MG63 (cell line): ENCODE measurements around the gene SAA4. TPM values are rescaled to one million over a fixed set of nuclear protein-coding genes. Genes with fewer than 3 reads are reported as not detected.
"Not testable (repeated sequence)": the region's sequence is repeated elsewhere in the genome, so short reads cannot be mapped to it uniquely, and the experiment has no call there.

Source experiments
- DNase-seq: peaks from one replicate; pipeline ENCODE4 v3.0.0-alpha.2; 2020
- H3K27me3 ChIP-seq: fragments of 250-450 bp; sonication (Bioruptor Pico); 2 replicates; pipeline ENCODE4 v1.5.1; 2020; ENCODE audit warnings: mild to moderate bottlenecking, moderate library complexity
- H3K36me3 ChIP-seq: fragments of 250-450 bp; sonication (Bioruptor Pico); 2 replicates; pipeline ENCODE4 v1.5.1; 2020; ENCODE audit warnings: mild to moderate bottlenecking, moderate library complexity
- H3K4me3 ChIP-seq: fragments of 250-450 bp; sonication (Bioruptor Pico); 2 replicates; pipeline ENCODE4 v1.5.1; 2020; ENCODE audit warnings: mild to moderate bottlenecking, moderate library complexity
- H3K9me3 ChIP-seq: fragments of 250-450 bp; sonication (Bioruptor Pico); 2 replicates; pipeline ENCODE4 v1.5.1; 2020; ENCODE audit warnings: mild to moderate bottlenecking, moderate library complexity
- total RNA-seq: library from RNA; depleted of rRNA; stranded (reverse); fragments of >200 nt; shearing (Covaris generic); gene quantifications from 2 replicates; pipeline ENCODE4 v1.2.3, GENCODE V29; 2014; ENCODE audit warnings: low replicate concordance; rRNA removed

SAA4 gene
- total RNA-seq, result not detected in 2 replicates

DNA sequence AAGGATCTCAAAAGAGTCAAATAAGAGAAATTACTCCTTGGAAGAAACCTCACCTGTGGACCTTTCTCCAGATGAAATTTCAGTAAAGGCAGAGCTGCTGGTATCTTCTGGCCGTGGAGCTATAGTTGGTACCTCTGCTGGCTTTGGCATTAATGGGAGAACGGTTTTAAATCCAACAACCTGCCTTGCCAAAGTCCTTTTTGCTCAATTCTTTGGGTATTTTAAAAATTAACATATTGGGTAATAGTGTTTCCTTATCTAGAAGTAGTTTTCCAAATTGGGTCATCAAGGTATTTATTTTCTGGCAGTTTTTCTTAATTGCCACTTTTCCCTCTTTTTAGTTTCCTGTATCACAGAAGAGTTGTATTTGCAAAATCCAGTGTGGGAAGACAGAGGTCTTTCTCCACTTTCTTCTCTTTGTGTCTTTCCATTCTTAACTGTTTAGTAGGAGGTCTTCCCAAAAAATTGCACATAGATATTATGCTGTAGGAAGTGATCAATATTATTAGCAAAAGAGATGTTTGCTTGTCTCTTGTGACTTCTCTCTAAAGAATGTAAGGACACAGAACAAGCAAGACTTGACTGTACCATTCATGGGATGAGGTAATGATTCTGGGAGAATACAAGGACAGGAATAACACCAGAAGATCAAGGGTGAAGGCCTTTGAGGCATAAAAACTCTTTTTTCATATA lies at the start of gene SAA4:
SAA4 (minus strand) TSS at position 139 of the 693 bp plus-strand sequence. CDS start 876 bp downstream, outside the sequence.
- DNase-seq, result no peak
- no peaks in the 10 kb centered on the region for H3K9me3 ChIP-seq
- H3K27me3 ChIP-seq, result peaks cover 3% of the 10 kb centered on the region; the same call in 1 of the 2 replicates
- H3K36me3 ChIP-seq, result no peaks in the 10 kb centered on the region
- H3K4me3 ChIP-seq, result no peak within 1 kb of the TSS

GRCh38 chr11:18285841-18286240 lies 49.2 kb upstream of the SAA4 start:
- Histone ChIP-seq H3K4me3 (no peak overlapping the region), H3K27me3 (no peaks in the 10 kb centered on the region), H3K36me3 (peaks cover 5% of the 10 kb centered on the region), H3K9me3 (no peaks in the 10 kb centered on the region)
- DNase-seq, result no peak

DNA sequence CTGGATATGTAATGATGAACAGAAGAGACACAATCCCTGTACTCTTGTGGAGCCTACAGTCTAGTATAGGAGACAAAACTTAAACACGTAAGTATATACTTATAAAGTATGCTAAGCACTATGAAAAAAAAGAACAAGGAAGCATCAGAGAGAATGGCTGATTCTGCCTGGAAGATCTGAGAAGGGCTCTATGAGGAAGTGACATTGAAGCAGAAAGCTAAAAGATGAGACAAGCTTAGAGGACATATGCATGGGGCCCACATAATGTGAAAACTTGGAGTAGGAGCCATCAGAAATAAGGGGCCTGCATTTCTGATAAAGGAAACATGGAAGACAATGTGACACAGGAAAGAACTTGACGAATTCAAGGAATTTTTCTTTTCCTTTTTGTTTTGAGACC lies 46.0 kb upstream of the SAA4 start:
- H3K9me3 ChIP-seq, result no peaks in the 10 kb centered on the region
- no peak overlapping the region for H3K4me3 ChIP-seq
- peaks cover 5% of the 10 kb centered on the region for H3K36me3 ChIP-seq
- H3K27me3 ChIP-seq, result no peaks in the 10 kb centered on the region
- no peak for DNase-seq

GRCh38 chr11:18280438-18281045 lies 43.9 kb upstream of the SAA4 start:
- no peaks in the 10 kb centered on the region for H3K27me3 ChIP-seq
- H3K9me3 ChIP-seq, result no peaks in the 10 kb centered on the region
- no peak for DNase-seq
- no peaks in the 10 kb centered on the region; the same call in none of the 2 replicates for H3K36me3 ChIP-seq
- H3K4me3 ChIP-seq, result no peak overlapping the region

GRCh38 chr11:18277565-18278271 lies 41.1 kb upstream of the SAA4 start:
- no peak for DNase-seq
- Histone ChIP-seq H3K36me3 (no peaks in the 10 kb centered on the region; the same call in none of the 2 replicates), H3K27me3 (no peaks in the 10 kb centered on the region), H3K9me3 (no peaks in the 10 kb centered on the region), H3K4me3 (no peak overlapping the region)

GRCh38 chr11:18271206-18271605 lies 34.6 kb upstream of the SAA4 start:
- no peak overlapping the region for H3K4me3 ChIP-seq
- no peaks in the 10 kb centered on the region for H3K27me3 ChIP-seq
- no peaks in the 10 kb centered on the region; the same call in 1 of the 2 replicates for H3K36me3 ChIP-seq
- H3K9me3 ChIP-seq, result no peaks in the 10 kb centered on the region
- no peak for DNase-seq

DNA sequence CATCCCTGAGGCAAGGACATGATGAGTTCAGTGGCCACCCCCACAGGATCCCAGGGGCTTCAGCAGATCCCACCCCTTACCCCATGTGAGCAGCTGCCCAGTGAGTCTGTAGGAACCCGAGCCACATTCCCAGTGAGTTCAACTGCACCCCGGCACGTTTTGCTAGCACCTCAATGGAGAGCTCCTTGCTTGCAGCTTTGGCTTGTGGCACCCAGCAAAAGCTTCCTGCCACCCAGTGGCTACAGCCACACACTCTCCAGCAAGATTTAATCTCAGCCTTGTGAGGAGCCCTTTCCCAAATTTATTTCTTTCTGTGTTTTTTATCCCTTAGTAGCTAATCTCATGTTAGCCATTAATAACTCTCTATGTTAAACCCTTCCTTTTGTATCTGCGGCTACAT lies 33.5 kb upstream of the SAA4 start:
- DNase-seq, result no peak
- Histone ChIP-seq H3K4me3 (no peak overlapping the region), H3K27me3 (no peaks in the 10 kb centered on the region), H3K36me3 (no peaks in the 10 kb centered on the region; the same call in 1 of the 2 replicates), H3K9me3 (no peaks in the 10 kb centered on the region)

DNA sequence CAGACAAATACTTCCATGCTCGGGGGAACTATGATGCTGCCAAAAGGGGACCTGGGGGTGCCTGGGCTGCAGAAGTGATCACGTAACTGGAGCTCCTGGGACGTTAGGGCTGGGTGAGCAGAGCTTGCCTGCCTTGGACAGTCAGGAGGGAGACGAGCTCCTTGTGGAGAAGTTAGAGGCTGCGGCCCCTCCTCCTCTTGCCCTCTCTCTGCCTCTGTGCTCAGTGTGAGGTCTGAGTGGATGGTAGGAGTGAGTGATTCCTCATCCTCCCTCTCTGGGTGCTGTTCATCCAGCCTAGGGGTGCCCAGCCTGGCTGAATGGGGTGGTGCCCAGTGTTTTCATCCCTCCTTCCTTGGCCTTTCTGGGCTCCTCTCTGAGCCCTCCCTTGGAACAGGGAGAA lies 32.6 kb upstream of the SAA4 start:
- not testable (repeated sequence) for H3K36me3 ChIP-seq, H3K27me3 ChIP-seq, H3K4me3 ChIP-seq, H3K9me3 ChIP-seq, DNase-seq

DNA sequence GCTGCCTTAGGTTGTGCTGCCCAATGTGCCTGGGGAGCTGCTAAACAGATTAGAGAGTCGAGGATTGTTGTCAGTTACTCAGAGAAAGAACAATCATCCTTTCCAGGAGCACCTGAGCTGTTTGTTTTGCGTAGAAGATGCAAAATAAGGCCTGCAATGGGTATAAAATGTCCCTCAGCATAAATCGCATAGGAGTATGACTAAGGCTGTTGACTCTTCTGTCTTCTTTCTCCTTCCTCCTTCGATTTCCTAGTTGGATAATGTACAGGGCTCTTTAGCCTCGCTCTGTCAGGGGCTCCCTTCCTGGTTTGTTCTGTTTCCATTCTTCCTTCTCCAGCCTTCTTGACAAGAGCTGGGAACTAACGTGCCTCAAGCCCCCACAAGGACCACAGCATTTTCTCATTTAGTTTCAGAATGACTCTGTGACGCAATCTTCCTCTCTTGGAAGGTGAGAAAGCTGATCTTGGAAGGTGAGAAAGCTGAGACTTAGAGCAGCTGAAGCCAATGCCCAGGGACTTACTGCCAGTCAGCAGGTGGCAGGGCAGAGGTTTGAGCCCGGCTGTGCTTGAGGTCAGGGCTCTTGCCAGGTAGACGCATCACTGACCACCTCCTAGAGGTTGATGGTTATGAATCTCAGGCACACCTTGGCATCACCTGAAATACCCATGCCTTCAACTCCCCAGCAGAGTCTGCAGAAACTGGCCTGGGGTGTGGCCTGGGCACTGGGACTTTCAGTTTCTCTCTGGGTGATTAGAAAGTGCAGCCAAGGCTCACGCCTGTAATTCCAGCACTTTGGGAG lies 30.9 kb upstream of the SAA4 start:
- H3K9me3 ChIP-seq, H3K4me3 ChIP-seq, H3K27me3 ChIP-seq, DNase-seq, H3K36me3 ChIP-seq: not testable (repeated sequence)

- H3K9me3 ChIP-seq, result no peaks in the 10 kb centered on the region
- H3K27me3 ChIP-seq, result no peaks in the 10 kb centered on the region
- H3K36me3 ChIP-seq, result no peaks in the 10 kb centered on the region
- no peak for DNase-seq
- H3K4me3 ChIP-seq, result no peak within 1 kb of the TSS
Observed at GRCh38 chr11:18265949-18266348, 29.3 kb upstream of the SAA4 start, which contains the start of gene SAA1. TSS of gene SAA1 (plus strand) at chr11:18266264. CDS start at chr11:18266888, 624 bp downstream.

DNA sequence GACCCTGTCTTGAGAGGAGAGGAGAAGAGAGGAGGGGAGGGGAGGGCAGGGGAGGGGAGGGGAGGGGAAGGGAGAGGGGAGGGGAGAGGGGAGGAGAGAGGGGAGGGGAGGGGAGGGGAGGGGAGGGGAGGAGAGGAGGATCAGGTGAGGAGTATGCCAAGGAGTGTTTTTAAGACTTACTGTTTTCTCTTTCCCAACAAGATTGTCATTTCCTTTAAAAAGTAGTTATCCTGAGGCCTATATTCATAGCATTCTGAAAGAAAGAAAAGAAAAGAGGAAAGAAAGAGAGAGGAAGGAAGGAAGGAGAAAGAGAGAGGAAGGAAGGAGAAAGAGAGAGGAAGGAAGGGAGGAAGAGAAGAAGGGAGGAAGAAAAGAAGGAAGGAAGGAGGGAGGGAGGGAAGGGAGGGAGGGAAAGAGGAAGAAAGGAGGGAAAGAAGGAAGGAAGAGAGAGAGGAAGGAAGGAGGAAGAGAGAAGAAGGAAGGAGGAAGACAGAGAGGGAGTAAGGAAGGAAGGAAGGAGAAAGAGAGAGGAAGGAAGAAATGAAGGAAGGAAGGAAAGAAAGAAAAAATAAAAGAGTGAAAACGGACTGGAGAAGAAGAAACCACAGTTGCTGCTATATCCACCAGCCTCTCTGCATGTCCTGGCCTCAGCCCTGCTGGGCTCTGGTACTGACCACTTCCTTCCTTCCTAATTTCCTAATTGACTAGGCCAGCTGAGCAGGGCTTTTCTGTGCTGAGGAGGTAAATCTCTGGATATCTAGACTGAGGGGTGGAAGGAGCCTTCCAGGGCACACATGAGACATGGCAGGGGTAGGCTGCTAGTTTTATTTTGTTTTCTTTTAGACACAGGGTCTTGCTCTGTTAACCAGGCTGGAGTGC lies 28.3 kb upstream of the SAA4 start:
- Histone ChIP-seq H3K4me3 (no peak overlapping the region), H3K27me3 (no peaks in the 10 kb centered on the region), H3K36me3 (no peaks in the 10 kb centered on the region), H3K9me3 (no peaks in the 10 kb centered on the region)
- DNase-seq, result no peak

DNA sequence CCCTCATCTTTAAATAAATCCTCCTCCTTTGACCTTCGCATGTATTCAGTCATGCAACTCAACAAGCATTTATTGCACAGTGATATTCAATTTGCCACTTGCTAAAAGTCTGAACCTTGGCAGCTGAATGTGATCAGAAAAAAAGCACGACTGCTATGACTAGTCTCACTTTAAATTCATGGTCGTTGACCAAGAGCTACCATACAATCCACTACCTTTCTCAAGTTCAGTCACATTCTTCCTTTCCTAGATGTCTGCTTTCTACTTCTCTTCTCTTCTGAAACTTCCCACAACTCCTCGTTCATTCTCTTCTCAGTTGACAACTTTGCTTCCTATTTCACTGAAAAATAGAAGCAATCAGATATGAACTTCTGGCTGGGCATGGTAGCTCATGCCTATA lies 27.4 kb upstream of the SAA4 start:
- H3K27me3 ChIP-seq, result no peaks in the 10 kb centered on the region
- H3K36me3 ChIP-seq, result no peaks in the 10 kb centered on the region
- no peak for DNase-seq
- no peaks in the 10 kb centered on the region for H3K9me3 ChIP-seq
- H3K4me3 ChIP-seq, result no peak overlapping the region

- not testable (repeated sequence) for H3K27me3 ChIP-seq, DNase-seq, H3K4me3 ChIP-seq, H3K36me3 ChIP-seq, H3K9me3 ChIP-seq
Observed at GRCh38 chr11:18262681-18263350, 26.2 kb upstream of the SAA4 start.

- no peak for DNase-seq
- Histone ChIP-seq H3K4me3 (no peak overlapping the region), H3K27me3 (no peaks in the 10 kb centered on the region), H3K36me3 (no peaks in the 10 kb centered on the region), H3K9me3 (no peaks in the 10 kb centered on the region)
Observed at GRCh38 chr11:18261721-18262120, 25.1 kb upstream of the SAA4 start.

GRCh38 chr11:18259259-18259658 lies 22.7 kb upstream of the SAA4 start:
- no peaks in the 10 kb centered on the region for H3K27me3 ChIP-seq
- no peaks in the 10 kb centered on the region for H3K9me3 ChIP-seq
- DNase-seq, result no peak
- no peak overlapping the region for H3K4me3 ChIP-seq
- no peaks in the 10 kb centered on the region for H3K36me3 ChIP-seq
